Neural crest cell (in vitro differentiated cells): ENCODE measurements around the gene VWA3A. TPM values are rescaled to one million over a fixed set of nuclear protein-coding genes. Genes with fewer than 3 reads are reported as not detected.
"Not testable (repeated sequence)": the region's sequence is repeated elsewhere in the genome, so short reads cannot be mapped to it uniquely, and the experiment has no call there.

Experiments
- DNase-seq: peaks from one replicate; pipeline ENCODE4 v3.0.0; 2021; ENCODE audit warnings: low read depth, mixed read lengths, low spot score
- H3K27ac Mint-ChIP-seq: one replicate; pipeline ENCODE4 v1.8.0; 2021; ENCODE audit warnings: mild to moderate bottlenecking, mixed read lengths; ENCODE audit not compliant: unreplicated experiment
- H3K27me3 Mint-ChIP-seq: 2 replicates; pipeline ENCODE4 v1.8.0; 2021; ENCODE audit warnings: low read depth, mild to moderate bottlenecking, mixed read lengths
- H3K36me3 Mint-ChIP-seq: 2 replicates; pipeline ENCODE4 v1.8.0; 2021; ENCODE audit warnings: low read depth, mild to moderate bottlenecking, mixed read lengths
- H3K4me1 Mint-ChIP-seq: 2 replicates; pipeline ENCODE4 v1.8.0; 2021; ENCODE audit warnings: mixed read lengths
- H3K4me3 Mint-ChIP-seq: one replicate; pipeline ENCODE4 v1.8.0; 2021; ENCODE audit warnings: mild to moderate bottlenecking, mixed read lengths
- H3K9me3 Mint-ChIP-seq: 2 replicates; pipeline ENCODE4 v1.8.0; 2021; ENCODE audit warnings: mixed read lengths
- total RNA-seq: library from RNA; stranded (reverse); gene quantifications from 2 replicates; pipeline ENCODE4 v1.2.1, GENCODE V29; 2021
- TF ChIP-seq, protein P1 (sequence below): fragments of 200-600 bp; sonication (generic); conservative IDR thresholded peaks from 2 replicates; pipeline ENCODE4 v1.5.0; 2021; ENCODE audit warnings: antibody characterized with exemption, mild to moderate bottlenecking

The VWA3A gene
- total RNA-seq, 1 donor from 2014 or later = not detected

DNA sequence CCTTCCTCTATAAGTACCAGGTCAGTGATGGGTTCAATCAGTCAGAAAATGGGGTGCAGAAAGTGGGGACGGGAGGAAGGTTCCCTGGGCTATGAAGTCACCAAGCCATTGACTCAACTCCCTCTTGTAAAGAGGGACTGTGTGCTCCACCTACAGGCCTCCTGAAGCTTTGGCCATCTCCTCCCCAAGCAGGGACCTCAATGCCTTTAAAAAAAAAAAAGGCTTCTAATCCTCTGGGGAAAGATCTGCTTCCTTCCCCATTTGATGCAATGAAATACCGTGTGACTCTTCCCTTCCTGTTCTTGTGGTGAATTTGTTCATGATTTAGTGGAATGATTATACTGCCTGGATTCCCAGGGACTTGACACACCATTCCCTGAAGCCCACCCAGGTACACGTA, 30.8 kb downstream of the VWA3A start:
- Mint-ChIP-seq H3K27ac (no peak overlapping the region), H3K36me3 (no peaks in the 10 kb centered on the region), H3K4me1 (no peaks in the 10 kb centered on the region), H3K4me3 (no peak overlapping the region), H3K27me3 (peaks cover 32% of the 10 kb centered on the region), H3K9me3 (no peaks in the 10 kb centered on the region)
- DNase-seq = no peak
- TF ChIP-seq, protein P1, sequence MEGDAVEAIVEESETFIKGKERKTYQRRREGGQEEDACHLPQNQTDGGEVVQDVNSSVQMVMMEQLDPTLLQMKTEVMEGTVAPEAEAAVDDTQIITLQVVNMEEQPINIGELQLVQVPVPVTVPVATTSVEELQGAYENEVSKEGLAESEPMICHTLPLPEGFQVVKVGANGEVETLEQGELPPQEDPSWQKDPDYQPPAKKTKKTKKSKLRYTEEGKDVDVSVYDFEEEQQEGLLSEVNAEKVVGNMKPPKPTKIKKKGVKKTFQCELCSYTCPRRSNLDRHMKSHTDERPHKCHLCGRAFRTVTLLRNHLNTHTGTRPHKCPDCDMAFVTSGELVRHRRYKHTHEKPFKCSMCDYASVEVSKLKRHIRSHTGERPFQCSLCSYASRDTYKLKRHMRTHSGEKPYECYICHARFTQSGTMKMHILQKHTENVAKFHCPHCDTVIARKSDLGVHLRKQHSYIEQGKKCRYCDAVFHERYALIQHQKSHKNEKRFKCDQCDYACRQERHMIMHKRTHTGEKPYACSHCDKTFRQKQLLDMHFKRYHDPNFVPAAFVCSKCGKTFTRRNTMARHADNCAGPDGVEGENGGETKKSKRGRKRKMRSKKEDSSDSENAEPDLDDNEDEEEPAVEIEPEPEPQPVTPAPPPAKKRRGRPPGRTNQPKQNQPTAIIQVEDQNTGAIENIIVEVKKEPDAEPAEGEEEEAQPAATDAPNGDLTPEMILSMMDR = no peak

DNA sequence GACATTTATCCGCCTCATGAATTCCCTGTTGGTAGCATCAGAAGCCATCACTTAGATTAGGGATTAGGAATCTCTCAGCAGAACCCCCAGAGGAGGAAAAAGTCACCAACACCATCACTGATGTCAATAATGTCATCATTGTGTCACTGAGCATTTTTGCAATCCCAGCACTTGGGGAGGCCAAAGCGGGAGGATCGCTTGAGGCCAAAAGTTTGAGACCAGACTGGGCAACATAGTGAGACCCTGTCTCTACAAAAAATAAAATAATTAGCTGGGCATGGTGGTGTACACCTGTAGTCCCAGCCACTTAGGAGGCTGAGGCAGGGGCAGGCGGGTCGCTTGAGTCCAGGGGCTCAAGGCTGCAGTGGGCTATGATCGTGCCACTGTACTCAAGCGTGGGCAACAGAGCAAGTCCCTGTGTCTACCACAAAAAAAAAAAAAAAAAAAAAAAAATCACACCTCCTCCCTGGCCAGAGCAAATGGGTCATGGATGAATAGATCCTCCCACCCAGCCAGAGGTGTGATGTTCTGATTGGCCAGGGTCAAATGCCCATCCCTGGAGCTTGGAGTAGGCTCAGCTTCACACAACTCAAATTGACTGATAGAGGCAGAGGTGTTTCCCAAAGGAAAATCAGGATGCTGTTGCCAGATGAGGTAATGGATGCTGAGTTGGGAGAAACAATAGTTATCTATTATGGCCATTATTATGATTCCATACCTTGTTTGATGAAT, 31.6 kb downstream of the VWA3A start:
- H3K27ac Mint-ChIP-seq = no peak overlapping the region
- TF ChIP-seq, protein P1 = no peak
- no peaks in the 10 kb centered on the region for H3K36me3 Mint-ChIP-seq
- H3K4me1 Mint-ChIP-seq = no peaks in the 10 kb centered on the region
- H3K9me3 Mint-ChIP-seq = no peaks in the 10 kb centered on the region
- no peak overlapping the region for H3K4me3 Mint-ChIP-seq
- peaks cover 33% of the 10 kb centered on the region for H3K27me3 Mint-ChIP-seq
- no peak for DNase-seq

DNA sequence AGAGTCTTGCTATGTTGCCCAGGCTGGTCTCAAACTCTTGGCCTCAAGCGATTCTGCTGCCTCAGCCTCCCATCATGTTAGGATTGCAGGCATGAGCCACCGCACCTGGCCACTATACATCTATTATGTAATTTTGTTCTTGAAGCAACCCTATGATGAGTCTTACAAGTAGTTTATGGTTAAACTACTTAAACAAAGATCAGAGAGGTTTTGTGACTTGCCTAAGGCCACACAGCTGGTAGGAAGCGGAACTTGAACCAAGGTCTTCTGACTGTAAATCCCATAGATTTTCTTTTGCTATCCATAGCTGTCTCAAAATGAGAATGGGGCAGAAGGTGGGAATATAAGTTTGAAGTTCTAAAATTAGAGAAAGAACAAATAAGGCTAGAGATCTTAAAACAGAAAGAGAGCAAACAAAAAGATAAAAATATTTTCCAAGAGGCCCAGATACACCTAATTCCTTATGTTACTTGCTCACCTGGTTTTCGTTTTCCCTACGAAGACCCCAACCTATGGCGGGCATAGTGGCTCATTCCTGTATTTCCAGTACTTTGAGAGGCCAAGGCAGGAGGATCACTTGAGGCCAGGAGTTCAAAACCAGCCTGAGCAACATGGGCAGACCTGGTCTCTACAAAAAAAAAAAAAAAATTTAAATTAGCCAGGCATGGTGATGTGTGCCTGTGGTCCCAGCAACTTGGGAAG, 32.4 kb downstream of the VWA3A start:
- Mint-ChIP-seq H3K4me3 (no peak overlapping the region), H3K9me3 (no peaks in the 10 kb centered on the region), H3K4me1 (no peaks in the 10 kb centered on the region), H3K27ac (no peak overlapping the region), H3K36me3 (no peaks in the 10 kb centered on the region), H3K27me3 (peaks cover 36% of the 10 kb centered on the region)
- no peak for DNase-seq
- TF ChIP-seq, protein P1 = no peak

DNA sequence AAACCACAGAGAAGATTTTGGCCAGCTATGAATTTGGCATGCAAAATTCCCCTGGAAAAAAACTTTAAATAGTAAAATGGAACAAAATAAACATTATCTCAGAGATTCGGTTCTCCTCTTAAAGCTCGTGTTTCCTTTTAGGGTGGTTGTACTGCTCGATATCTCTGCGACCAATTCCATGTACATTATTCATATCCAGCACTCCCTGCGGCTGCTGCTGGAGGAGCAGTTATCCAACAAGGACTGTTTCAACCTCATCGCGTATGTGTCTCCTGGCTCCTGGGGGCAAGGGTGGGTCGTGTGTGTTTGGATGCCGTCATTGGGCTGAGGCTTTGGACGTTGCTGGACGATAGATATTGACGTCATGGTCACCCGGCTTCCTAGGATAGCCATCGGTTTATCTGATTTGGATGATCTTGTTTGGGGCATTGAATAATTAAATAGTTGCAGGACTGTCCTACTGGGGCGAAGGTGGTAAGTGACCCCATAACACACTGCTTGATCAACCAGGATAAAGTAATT, 33.8 kb downstream of the VWA3A start:
- Mint-ChIP-seq H3K9me3 (no peaks in the 10 kb centered on the region), H3K4me1 (no peaks in the 10 kb centered on the region), H3K27ac (no peak overlapping the region), H3K27me3 (peaks cover 34% of the 10 kb centered on the region), H3K4me3 (no peak overlapping the region), H3K36me3 (no peaks in the 10 kb centered on the region)
- TF ChIP-seq, protein P1 = no peak
- DNase-seq = no peak

DNA sequence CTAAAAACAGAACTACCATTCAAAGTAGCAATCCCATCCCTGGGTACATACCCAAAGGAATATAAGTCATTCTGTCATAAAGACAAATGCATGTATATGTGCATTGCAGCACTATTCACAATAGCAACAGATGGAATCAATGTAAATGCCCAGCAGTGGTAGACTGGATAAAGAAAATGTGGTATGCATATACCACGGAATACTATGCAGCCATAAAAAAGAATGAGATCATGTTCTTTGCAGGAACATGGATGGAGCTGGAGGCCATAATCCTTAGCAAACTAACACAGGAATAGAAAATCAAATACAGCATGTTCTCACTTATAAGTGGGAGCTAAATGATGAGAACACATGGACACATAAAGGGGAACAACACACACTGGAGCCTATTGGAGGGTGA, 36.2 kb downstream of the VWA3A start:
- H3K36me3 Mint-ChIP-seq, H3K4me3 Mint-ChIP-seq, H3K4me1 Mint-ChIP-seq, DNase-seq, H3K9me3 Mint-ChIP-seq, H3K27ac Mint-ChIP-seq: not testable (repeated sequence)
- H3K27me3 Mint-ChIP-seq = peaks cover 19% of the 10 kb centered on the region

DNA sequence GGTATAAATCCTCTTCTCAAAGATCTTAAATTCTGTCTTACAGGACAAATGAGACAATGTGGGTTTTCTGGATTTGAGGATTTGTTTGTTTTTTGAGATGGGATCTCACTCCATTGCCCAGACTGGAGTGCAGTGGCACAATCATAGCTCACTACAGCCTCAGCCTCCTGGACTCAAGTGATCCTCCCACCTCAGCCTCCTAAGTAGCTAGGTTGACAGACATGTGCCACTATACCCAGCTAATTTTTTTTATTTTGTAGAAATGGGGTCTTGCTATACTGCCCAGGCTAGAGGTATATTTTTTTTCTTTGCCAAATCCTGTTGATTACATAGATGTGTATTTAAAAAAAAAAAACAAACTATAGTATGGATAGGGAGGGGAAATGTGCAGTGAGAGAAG, 38.2 kb downstream of the VWA3A start:
- DNase-seq = no peak
- Mint-ChIP-seq H3K9me3 (no peaks in the 10 kb centered on the region), H3K4me1 (no peaks in the 10 kb centered on the region), H3K4me3 (no peak overlapping the region), H3K27me3 (peaks cover 18% of the 10 kb centered on the region), H3K27ac (no peak overlapping the region), H3K36me3 (no peaks in the 10 kb centered on the region)
- TF ChIP-seq, protein P1 = no peak
